Lower leg skin (tissue), 3 donors: ENCODE data around the gene MANF.

Experiments
- POLR2A ChIP-seq, 2 donors: fragments of 450-650 bp; IDR thresholded peaks; one replicate each; pipeline ENCODE4 v1.6.1; 2016 to 2017; ENCODE audit warnings: antibody characterized with exemption in 2 of 2, mild to moderate bottlenecking in 1 of 2, moderate library complexity in 1 of 2
- TF ChIP-seq, protein P1 (sequence below), 3 donors: fragments of 450-650 bp; IDR thresholded peaks; one replicate each; pipeline ENCODE4 v1.5.1; 2016; ENCODE audit warnings: antibody characterized with exemption in 3 of 3, mild to moderate bottlenecking in 3 of 3, moderate library complexity in 2 of 3

DNA sequence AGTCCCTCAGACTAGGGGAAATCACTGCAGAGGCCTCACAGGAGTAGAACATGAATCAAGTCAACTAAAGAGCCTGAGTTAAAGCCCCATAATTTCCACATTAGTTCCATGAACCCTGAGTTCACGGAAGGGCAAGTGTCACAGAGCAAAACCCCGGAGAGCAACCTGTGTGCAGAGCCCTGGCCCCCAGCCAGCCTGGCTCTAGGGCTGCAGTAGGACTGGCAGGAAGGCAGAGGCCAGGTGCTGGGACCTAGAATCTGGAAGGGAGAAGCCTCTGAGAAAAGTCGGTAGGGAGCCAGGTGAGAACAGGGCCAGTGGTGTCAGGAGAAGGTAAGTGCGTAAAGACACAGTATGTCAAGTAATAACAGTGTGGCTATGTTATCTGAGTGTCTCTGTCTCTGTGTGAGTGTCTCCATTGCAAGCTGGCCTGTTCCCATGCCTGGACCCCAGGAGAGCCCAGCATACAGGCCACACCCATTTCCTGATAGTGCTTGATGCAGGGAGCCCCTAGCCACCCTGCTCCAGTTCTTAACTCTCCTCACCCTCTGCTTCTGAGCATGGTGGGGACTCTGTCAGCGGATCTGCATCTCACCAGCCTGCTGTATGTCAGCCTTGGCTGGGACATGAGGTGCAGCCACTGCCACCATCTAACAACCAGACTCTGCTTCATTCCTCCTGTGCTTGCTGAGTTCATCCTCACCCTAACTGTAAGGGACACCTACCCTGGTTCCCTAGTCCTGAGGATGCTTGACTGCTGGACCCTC, 11.3 kb upstream of the MANF start:
- TF ChIP-seq POLR2A (IDR thresholded peaks at IDR 0.05), result no peak
- TF ChIP-seq, protein P1, sequence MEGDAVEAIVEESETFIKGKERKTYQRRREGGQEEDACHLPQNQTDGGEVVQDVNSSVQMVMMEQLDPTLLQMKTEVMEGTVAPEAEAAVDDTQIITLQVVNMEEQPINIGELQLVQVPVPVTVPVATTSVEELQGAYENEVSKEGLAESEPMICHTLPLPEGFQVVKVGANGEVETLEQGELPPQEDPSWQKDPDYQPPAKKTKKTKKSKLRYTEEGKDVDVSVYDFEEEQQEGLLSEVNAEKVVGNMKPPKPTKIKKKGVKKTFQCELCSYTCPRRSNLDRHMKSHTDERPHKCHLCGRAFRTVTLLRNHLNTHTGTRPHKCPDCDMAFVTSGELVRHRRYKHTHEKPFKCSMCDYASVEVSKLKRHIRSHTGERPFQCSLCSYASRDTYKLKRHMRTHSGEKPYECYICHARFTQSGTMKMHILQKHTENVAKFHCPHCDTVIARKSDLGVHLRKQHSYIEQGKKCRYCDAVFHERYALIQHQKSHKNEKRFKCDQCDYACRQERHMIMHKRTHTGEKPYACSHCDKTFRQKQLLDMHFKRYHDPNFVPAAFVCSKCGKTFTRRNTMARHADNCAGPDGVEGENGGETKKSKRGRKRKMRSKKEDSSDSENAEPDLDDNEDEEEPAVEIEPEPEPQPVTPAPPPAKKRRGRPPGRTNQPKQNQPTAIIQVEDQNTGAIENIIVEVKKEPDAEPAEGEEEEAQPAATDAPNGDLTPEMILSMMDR (IDR thresholded peaks at IDR 0.05), result no peak
